Activated naive CD8-positive, alpha-beta T cell treated with anti-CD3 and anti-CD28 coated beads, Interleukin-2, amount 50 U/mL, for 24 hours (primary cell): ENCODE measurements around the gene LOXL1.
"Not testable (repeated sequence)": the region's sequence is repeated elsewhere in the genome, so short reads cannot be mapped to it uniquely, and the experiment has no call there.

Source experiments
- ATAC-seq: fragments of 150-1000 bp; cut with Tn5 transposase; one replicate; pipeline ENCODE4 v1.10.0; 2021
- DNase-seq: peaks from one replicate; pipeline ENCODE4 v3.0.0; 2021
- H3K27ac Mint-ChIP-seq: one replicate; pipeline ENCODE4 v1.8.0; 2021; ENCODE audit warnings: mild to moderate bottlenecking, mixed read lengths
- H3K27me3 Mint-ChIP-seq: one replicate; pipeline ENCODE4 v1.8.0; 2021; ENCODE audit warnings: mixed read lengths
- H3K36me3 Mint-ChIP-seq: one replicate; pipeline ENCODE4 v1.8.0; 2021; ENCODE audit warnings: low read depth, mixed read lengths
- H3K4me1 Mint-ChIP-seq: one replicate; pipeline ENCODE4 v1.8.0; 2021; ENCODE audit warnings: mixed read lengths
- H3K4me3 Mint-ChIP-seq: one replicate; pipeline ENCODE4 v1.8.0; 2021; ENCODE audit warnings: mild to moderate bottlenecking, moderate library complexity, mixed read lengths
- H3K9me3 Mint-ChIP-seq: one replicate; pipeline ENCODE4 v1.8.0; 2021; ENCODE audit warnings: mixed read lengths

Gene LOXL1

GRCh38 chr15:73973683-73974200, 47.5 kb downstream of the LOXL1 start:
- H3K27ac Mint-ChIP-seq, DNase-seq, H3K9me3 Mint-ChIP-seq, ATAC-seq, H3K4me3 Mint-ChIP-seq, H3K36me3 Mint-ChIP-seq: not testable (repeated sequence)
- peaks cover 27% of the 10 kb centered on the region for H3K4me1 Mint-ChIP-seq
- peaks cover 19% of the 10 kb centered on the region for H3K27me3 Mint-ChIP-seq

GRCh38 chr15:73975440-73976125, 49.3 kb downstream of the LOXL1 start:
- not testable (repeated sequence) for H3K4me3 Mint-ChIP-seq, DNase-seq, H3K27ac Mint-ChIP-seq, H3K36me3 Mint-ChIP-seq, H3K9me3 Mint-ChIP-seq
- peak; percentile 27 for ATAC-seq
- peaks cover 34% of the 10 kb centered on the region for H3K4me1 Mint-ChIP-seq
- H3K27me3 Mint-ChIP-seq = peaks cover 22% of the 10 kb centered on the region

GRCh38 chr15:73978896-73979295, 52.6 kb downstream of the LOXL1 start:
- no peak for ATAC-seq
- peaks cover 55% of the 10 kb centered on the region for H3K4me1 Mint-ChIP-seq

GRCh38 chr15:73979636-73980035, 53.4 kb downstream of the LOXL1 start:
- Mint-ChIP-seq H3K4me3 (no peak overlapping the region), H3K36me3 (no peaks in the 10 kb centered on the region), H3K27ac (no peak overlapping the region), H3K4me1 (peaks cover 55% of the 10 kb centered on the region), H3K27me3 (peaks cover 17% of the 10 kb centered on the region), H3K9me3 (no peaks in the 10 kb centered on the region)
- no peak for ATAC-seq
- DNase-seq = no peak

More at GRCh38 chr15:73978896-73979295, 52.6 kb downstream of the LOXL1 start:
- Mint-ChIP-seq H3K9me3 (peaks cover 3% of the 10 kb centered on the region), H3K27ac (peak overlapping the region; percentile 59), H3K27me3 (peaks cover 22% of the 10 kb centered on the region), H3K36me3 (peaks cover 4% of the 10 kb centered on the region), H3K4me3 (no peak overlapping the region)
- no peak for DNase-seq

GRCh38 chr15:73981761-73982221, 55.5 kb downstream of the LOXL1 start:
- Mint-ChIP-seq H3K4me3 (peak overlapping the region; percentile 54), H3K9me3 (no peaks in the 10 kb centered on the region), H3K27me3 (peaks cover 3% of the 10 kb centered on the region), H3K36me3 (no peaks in the 10 kb centered on the region), H3K27ac (peak overlapping the region; percentile 88), H3K4me1 (peaks cover 45% of the 10 kb centered on the region)
- ATAC-seq (peak; percentile 61), DNase-seq (no peak)

GRCh38 chr15:73982222-73982962, 56.1 kb downstream of the LOXL1 start:
- no peaks in the 10 kb centered on the region for H3K36me3 Mint-ChIP-seq
- H3K4me3 Mint-ChIP-seq = peak overlapping the region; percentile 54
- peak; percentile 79 for ATAC-seq
- H3K27ac Mint-ChIP-seq = peak overlapping the region; percentile 88
- no peaks in the 10 kb centered on the region for H3K9me3 Mint-ChIP-seq
- H3K4me1 Mint-ChIP-seq = peaks cover 48% of the 10 kb centered on the region
- DNase-seq = peak; percentile 61
- peaks cover 3% of the 10 kb centered on the region for H3K27me3 Mint-ChIP-seq

- H3K36me3 Mint-ChIP-seq = no peaks in the 10 kb centered on the region
- no peaks in the 10 kb centered on the region for H3K9me3 Mint-ChIP-seq
- no peak for ATAC-seq
- H3K27ac Mint-ChIP-seq = peak overlapping the region; percentile 27
- no peak for DNase-seq
- H3K4me3 Mint-ChIP-seq = no peak overlapping the region
- peaks cover 52% of the 10 kb centered on the region for H3K4me1 Mint-ChIP-seq
- peaks cover 3% of the 10 kb centered on the region for H3K27me3 Mint-ChIP-seq
These were observed 57.0 kb downstream of the LOXL1 start for GRCh38 chr15:73983211-73983727.

GRCh38 chr15:73983773-73984172, 57.5 kb downstream of the LOXL1 start:
- Mint-ChIP-seq H3K9me3 (no peaks in the 10 kb centered on the region), H3K36me3 (no peaks in the 10 kb centered on the region), H3K27ac (no peak overlapping the region), H3K27me3 (peaks cover 3% of the 10 kb centered on the region), H3K4me1 (peaks cover 52% of the 10 kb centered on the region), H3K4me3 (no peak overlapping the region)
- ATAC-seq (no peak), DNase-seq (no peak)

GRCh38 chr15:73984208-73984979, 58.1 kb downstream of the LOXL1 start:
- ATAC-seq (no peak), DNase-seq (no peak)
- H3K27me3 Mint-ChIP-seq = no peaks in the 10 kb centered on the region
- no peaks in the 10 kb centered on the region for H3K9me3 Mint-ChIP-seq
- H3K4me1 Mint-ChIP-seq = peaks cover 49% of the 10 kb centered on the region
- peak overlapping the region; percentile 36 for H3K27ac Mint-ChIP-seq
- no peak overlapping the region for H3K4me3 Mint-ChIP-seq
- no peaks in the 10 kb centered on the region for H3K36me3 Mint-ChIP-seq

GRCh38 chr15:73985101-73985873, 59.0 kb downstream of the LOXL1 start:
- Mint-ChIP-seq H3K4me1 (peaks cover 48% of the 10 kb centered on the region), H3K27me3 (no peaks in the 10 kb centered on the region), H3K9me3 (no peaks in the 10 kb centered on the region), H3K36me3 (no peaks in the 10 kb centered on the region), H3K27ac (no peak overlapping the region), H3K4me3 (no peak overlapping the region)
- ATAC-seq = peak; percentile 9
- DNase-seq = no peak

- ATAC-seq (no peak), DNase-seq (no peak)
- Mint-ChIP-seq H3K4me1 (peaks cover 46% of the 10 kb centered on the region), H3K36me3 (no peaks in the 10 kb centered on the region), H3K27me3 (no peaks in the 10 kb centered on the region), H3K27ac (no peak overlapping the region), H3K9me3 (no peaks in the 10 kb centered on the region), H3K4me3 (no peak overlapping the region)
These were observed 60.0 kb downstream of the LOXL1 start for GRCh38 chr15:73986055-73986775.

GRCh38 chr15:73986776-73987056, 60.5 kb downstream of the LOXL1 start:
- Mint-ChIP-seq H3K9me3 (no peaks in the 10 kb centered on the region), H3K4me1 (peaks cover 44% of the 10 kb centered on the region), H3K27me3 (no peaks in the 10 kb centered on the region), H3K27ac (no peak overlapping the region), H3K36me3 (no peaks in the 10 kb centered on the region), H3K4me3 (no peak overlapping the region)
- DNase-seq (no peak), ATAC-seq (no peak)

GRCh38 chr15:73987250-73987649, 61.0 kb downstream of the LOXL1 start:
- no peak overlapping the region for H3K27ac Mint-ChIP-seq
- no peak overlapping the region for H3K4me3 Mint-ChIP-seq

More at GRCh38 chr15:73987250-73987649, 61.0 kb downstream of the LOXL1 start:
- Mint-ChIP-seq H3K27me3 (no peaks in the 10 kb centered on the region), H3K9me3 (no peaks in the 10 kb centered on the region), H3K4me1 (peaks cover 39% of the 10 kb centered on the region), H3K36me3 (no peaks in the 10 kb centered on the region)
- ATAC-seq (no peak), DNase-seq (no peak)
